ENCODE data around the gene ZNF763. TPM values are rescaled to one million over a fixed set of nuclear protein-coding genes. Genes with fewer than 3 reads are reported as not detected.

ZNF763 gene
- total RNA-seq, 1 experiment from 2014 or later: 0.77 TPM

DNA sequence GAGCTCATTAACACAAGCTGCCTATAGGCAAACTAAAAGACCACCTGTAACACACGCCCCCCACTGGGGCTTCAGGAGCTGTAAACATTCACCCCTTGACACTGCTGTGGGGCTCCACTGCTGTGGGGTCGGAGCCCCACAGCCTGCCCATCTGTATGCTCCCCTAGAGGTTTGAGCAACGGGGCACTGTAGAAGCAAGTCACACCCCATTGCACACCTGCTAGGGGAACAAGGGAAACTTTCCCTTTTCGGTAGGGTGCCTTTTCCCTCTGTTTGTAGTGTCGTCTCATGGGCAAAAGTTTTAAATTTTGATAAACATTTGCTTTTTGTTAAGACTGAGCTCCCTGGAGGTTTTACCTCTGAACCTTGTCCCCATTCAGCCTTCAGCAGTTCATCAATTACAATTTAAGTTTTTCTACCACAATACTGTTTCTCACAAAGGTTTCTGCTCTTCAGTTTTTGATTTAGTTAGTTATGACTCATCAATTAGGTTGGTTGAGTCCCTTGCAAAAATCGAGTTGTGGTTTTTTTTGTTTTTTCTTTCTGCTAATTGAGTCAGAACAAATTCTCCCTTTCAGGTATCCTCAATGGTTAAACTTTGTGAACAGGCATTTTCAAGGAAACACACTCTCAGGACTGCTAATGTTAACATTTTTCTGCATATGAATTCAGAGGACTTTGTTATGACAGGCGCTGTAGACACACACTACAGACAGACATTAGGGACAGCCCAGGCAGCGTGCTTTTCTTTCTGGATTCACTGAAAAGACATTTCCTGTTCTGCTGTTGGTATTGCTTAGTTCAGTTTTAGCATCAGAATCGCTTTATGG, 35.5 kb downstream of the ZNF763 start:
- no peak overlapping the region for H3K18ac ChIP-seq (ENCODE audit: insufficient read length, low read depth, low read length)
- Mint-ChIP-seq H3K4me3 (no peak overlapping the region), H3K27me3 (ENCODE audit: low read depth) (no peaks in the 10 kb centered on the region), H3K9me3 (peaks cover 0 to 21% of the 10 kb centered on the region in 2 experiments; a peak in 3 of 5 replicates), H3K36me3 (ENCODE audit: insufficient read depth in 1 of 3, low read depth in 3 of 3) (peaks cover 22 to 58% (median 32%) of the 10 kb centered on the region in 3 experiments), H3K27ac (peak overlapping the region in 1 of 3 experiments; percentile 28; a peak in 1 of 7 replicates), H3K4me1 (peaks cover 11% of the 10 kb centered on the region in 2 experiments)
- H3K79me2 ChIP-seq (ENCODE audit: insufficient read depth, low read length): peaks cover 2% of the 10 kb centered on the region; the same call in 1 of the 2 replicates
- no peak overlapping the region for H2BK15ac ChIP-seq (ENCODE audit: low read depth, low read length)
- no peak overlapping the region for H2AK5ac ChIP-seq (ENCODE audit: insufficient read length, low read length)
- no peak overlapping the region for H4K91ac ChIP-seq (ENCODE audit: insufficient read length, low read depth, low read length)
- H2BK20ac ChIP-seq (ENCODE audit: low read depth, low read length, poor library complexity, severe bottlenecking): no peak overlapping the region
- no peak overlapping the region for H3K56ac ChIP-seq (ENCODE audit: insufficient read length, low read depth, low read length)
- no peak overlapping the region for H2BK5ac ChIP-seq (ENCODE audit: insufficient read length, low read length)
- H4K20me1 ChIP-seq (ENCODE audit: control insufficient read depth, insufficient read depth, insufficient read length): no peaks in the 10 kb centered on the region
- TF ChIP-seq, protein P1, sequence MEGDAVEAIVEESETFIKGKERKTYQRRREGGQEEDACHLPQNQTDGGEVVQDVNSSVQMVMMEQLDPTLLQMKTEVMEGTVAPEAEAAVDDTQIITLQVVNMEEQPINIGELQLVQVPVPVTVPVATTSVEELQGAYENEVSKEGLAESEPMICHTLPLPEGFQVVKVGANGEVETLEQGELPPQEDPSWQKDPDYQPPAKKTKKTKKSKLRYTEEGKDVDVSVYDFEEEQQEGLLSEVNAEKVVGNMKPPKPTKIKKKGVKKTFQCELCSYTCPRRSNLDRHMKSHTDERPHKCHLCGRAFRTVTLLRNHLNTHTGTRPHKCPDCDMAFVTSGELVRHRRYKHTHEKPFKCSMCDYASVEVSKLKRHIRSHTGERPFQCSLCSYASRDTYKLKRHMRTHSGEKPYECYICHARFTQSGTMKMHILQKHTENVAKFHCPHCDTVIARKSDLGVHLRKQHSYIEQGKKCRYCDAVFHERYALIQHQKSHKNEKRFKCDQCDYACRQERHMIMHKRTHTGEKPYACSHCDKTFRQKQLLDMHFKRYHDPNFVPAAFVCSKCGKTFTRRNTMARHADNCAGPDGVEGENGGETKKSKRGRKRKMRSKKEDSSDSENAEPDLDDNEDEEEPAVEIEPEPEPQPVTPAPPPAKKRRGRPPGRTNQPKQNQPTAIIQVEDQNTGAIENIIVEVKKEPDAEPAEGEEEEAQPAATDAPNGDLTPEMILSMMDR (conservative IDR thresholded peaks at IDR 0.05): no peak
- no peak overlapping the region for H4K5ac ChIP-seq (ENCODE audit: insufficient read length, low read depth, low read length)
- H3K14ac ChIP-seq (ENCODE audit: insufficient read depth, low read length): no peak overlapping the region
- no peak overlapping the region for H3K23ac ChIP-seq (ENCODE audit: insufficient read length, low read depth, low read length)
- no CpG with 5 or more reads among the region's 9 CpGs for WGBS (ENCODE audit: extremely low coverage, insufficient read length, low lambda C conversion rate)
- no peak overlapping the region for H2AFZ ChIP-seq (ENCODE audit: low read length)
- peaks cover 2% of the 10 kb centered on the region for H3K79me1 ChIP-seq (ENCODE audit: insufficient read depth, low read depth, low read length, poor library complexity, severe bottlenecking)
- H3K27me3 ChIP-seq (ENCODE audit: insufficient read depth, low read length): no peaks in the 10 kb centered on the region
- no peaks in the 10 kb centered on the region for H3K4me1 ChIP-seq (ENCODE audit: insufficient read depth, low read length)
- H3K27ac ChIP-seq (ENCODE audit: insufficient read length, low read depth, low read length): no peak overlapping the region
- H2BK120ac ChIP-seq (ENCODE audit: low read depth, low read length, poor library complexity, severe bottlenecking): no peak overlapping the region
- H3K23me2 ChIP-seq (ENCODE audit: insufficient read length, low read depth, low read length, poor library complexity, severe bottlenecking): no peaks in the 10 kb centered on the region
- no peaks in the 10 kb centered on the region for H3K9me3 ChIP-seq (ENCODE audit: control insufficient read depth, low read depth, low read length)
- no peak overlapping the region for H3K4ac ChIP-seq (ENCODE audit: low read depth, low read length)
- DNase-seq: no peak
- no peak overlapping the region for H3K9ac ChIP-seq (ENCODE audit: extremely low read depth, insufficient read length, low read length)
- H3T11ph ChIP-seq (ENCODE audit: low read length): no peak overlapping the region
- no peak overlapping the region for H3K4me2 ChIP-seq (ENCODE audit: insufficient read depth, insufficient read length, low read length)
- no peak overlapping the region for H4K8ac ChIP-seq (replicated peaks; ENCODE audit: insufficient read length, low read depth, low read length)
- no peak overlapping the region for H2BK12ac ChIP-seq (ENCODE audit: insufficient read length, low read depth, low read length)

Data from H9 (cell line).